Measurements from ENCODE around the gene MYLK. TPM values are rescaled to one million over a fixed set of nuclear protein-coding genes. Genes with fewer than 3 reads are reported as not detected.

Gene MYLK
- total and polyA plus RNA-seq, 8 donors: 35.1 to 916 (median 340) TPM

DNA sequence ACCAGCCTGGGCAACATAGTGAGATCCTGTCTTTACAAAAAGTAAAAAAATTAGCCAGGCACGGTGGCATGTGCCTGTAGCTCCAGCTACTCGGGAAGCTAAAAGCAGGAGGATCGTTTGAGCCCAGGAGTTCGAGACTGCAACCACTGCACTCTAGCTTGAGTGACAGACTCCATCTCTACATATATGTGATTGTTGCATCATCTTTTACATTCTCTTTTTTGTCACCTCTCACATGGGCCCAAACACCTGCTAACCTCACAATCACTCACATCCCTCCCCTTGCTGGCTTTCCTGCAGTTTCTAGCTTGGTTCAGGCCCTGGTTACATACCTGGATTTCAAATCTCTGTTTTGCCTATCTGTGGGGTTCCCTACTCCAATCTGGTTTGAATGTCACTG is 19.4 kb downstream of the MYLK start:
- Histone ChIP-seq H3K27me3 (no peaks in the 10 kb centered on the region), H3K4me1 (no peaks in the 10 kb centered on the region), H3K4me3 (no peak overlapping the region), H3K9me3 (peaks cover 0 to 5% (median 0%) of the 10 kb centered on the region in 4 donors), H3K27ac (no peak overlapping the region), H3K36me3 (no peaks in the 10 kb centered on the region)
- intact Hi-C loops (cut with DNase I; ENCODE audit: low total_unique reads): no loop called here
- DNase-seq: no peak
- TF ChIP-seq, protein P1, sequence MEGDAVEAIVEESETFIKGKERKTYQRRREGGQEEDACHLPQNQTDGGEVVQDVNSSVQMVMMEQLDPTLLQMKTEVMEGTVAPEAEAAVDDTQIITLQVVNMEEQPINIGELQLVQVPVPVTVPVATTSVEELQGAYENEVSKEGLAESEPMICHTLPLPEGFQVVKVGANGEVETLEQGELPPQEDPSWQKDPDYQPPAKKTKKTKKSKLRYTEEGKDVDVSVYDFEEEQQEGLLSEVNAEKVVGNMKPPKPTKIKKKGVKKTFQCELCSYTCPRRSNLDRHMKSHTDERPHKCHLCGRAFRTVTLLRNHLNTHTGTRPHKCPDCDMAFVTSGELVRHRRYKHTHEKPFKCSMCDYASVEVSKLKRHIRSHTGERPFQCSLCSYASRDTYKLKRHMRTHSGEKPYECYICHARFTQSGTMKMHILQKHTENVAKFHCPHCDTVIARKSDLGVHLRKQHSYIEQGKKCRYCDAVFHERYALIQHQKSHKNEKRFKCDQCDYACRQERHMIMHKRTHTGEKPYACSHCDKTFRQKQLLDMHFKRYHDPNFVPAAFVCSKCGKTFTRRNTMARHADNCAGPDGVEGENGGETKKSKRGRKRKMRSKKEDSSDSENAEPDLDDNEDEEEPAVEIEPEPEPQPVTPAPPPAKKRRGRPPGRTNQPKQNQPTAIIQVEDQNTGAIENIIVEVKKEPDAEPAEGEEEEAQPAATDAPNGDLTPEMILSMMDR (IDR thresholded peaks at IDR 0.05): no peak
- WGBS, 5 donors: 89 to 96% (median 93%) methylated on average over 4 of the region's 4 CpGs

DNA sequence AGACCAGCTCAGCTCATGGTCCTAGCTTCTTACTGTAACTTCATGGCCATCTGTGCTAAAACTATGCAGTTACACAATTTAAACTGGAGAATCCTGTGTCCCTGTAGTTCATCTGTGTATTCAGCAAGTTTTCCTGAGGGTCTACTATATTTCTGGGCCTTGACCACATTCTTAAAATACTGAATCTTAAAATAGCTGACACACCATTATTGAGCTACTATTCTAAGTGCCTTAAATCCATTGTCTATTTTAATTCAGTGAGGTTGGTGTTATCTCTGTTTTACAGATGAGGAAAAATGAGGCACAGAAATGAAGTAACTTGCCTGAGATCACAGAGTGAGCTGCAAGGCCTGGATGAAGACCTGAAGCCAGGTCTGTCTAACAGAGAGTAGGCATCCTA is 22.0 kb downstream of the MYLK start:
- DNase-seq: no peak
- no peaks in the 10 kb centered on the region for H3K4me1 ChIP-seq
- no peak overlapping the region for H3K27ac ChIP-seq
- no peaks in the 10 kb centered on the region for H3K36me3 ChIP-seq
- TF ChIP-seq, protein P1 (IDR thresholded peaks at IDR 0.05): no peak
- no peak for TF ChIP-seq EP300 (IDR thresholded peaks at IDR 0.05)
- TF ChIP-seq POLR2AphosphoS5 (IDR thresholded peaks at IDR 0.05): no peak
- no peak for TF ChIP-seq POLR2A (IDR thresholded peaks at IDR 0.05)
- no peak overlapping the region for H3K4me3 ChIP-seq
- no peaks in the 10 kb centered on the region for H3K27me3 ChIP-seq
- H3K9me3 ChIP-seq: peaks cover 0 to 5% (median 0%) of the 10 kb centered on the region in 4 donors
- intact Hi-C loops (cut with DNase I; ENCODE audit: low total_unique reads): no loop called here

DNA sequence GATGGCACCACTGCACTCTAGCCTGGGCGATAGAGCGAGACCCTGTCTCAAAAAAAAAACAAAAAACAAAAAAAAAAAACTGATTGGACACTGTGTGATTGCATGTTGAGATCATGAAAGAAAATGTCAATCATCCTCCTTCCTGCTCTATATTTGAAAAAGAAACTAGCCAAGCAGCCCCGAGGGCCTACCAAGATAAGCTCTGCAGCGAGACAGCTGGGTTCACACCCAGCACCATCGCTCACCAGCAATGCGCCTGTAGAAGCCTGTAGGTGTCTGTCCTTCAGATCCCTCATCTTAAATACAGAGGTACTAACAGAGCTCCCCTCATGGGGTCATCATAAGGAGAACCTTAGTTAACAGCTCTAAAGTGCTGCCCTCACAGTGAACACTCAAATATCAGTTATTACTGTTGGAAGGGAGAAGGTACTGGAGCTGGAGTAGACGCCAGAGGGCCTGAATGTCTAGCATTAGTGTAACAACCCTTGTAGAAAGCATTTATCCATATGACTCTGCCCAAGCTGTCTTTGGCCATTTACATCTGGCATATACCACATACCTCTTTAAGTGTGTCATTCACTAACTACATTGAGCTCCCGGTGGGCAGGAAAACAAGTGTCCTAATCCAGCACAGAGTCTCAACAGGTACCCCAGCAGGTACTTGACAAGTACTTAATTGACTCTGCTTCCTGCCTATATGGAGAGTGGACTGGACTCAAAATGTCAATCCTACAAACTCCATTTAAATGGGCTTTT is 22.9 kb downstream of the MYLK start:
- no peaks in the 10 kb centered on the region for H3K27me3 ChIP-seq
- intact Hi-C loops (cut with DNase I; ENCODE audit: low total_unique reads): no loop called here
- 77 to 88% (median 80%) methylated on average over 8 of the region's 8 CpGs for whole genome bisulfite sequencing, 5 donors

DNA sequence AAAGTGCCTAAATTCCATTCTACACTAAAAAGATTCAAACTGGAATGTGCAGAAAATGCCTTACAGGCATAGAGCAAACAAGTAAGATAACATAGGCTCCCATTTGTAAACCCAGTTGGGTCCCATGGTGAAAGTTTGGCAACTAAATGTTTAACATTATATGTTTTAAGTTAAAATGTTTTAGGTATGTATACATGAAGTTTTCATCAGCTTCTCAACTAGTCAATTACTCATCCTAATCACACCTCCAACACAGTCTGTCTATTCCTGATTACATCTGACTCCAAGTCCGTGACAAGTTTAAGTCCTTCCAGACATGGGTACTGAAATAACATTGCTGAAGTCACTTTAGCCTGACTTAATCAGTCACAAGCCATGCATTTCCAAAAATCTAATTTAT is 25.0 kb downstream of the MYLK start:
- no peak for DNase-seq
- H3K9me3 ChIP-seq: no peaks in the 10 kb centered on the region
- intact Hi-C loops (cut with DNase I; ENCODE audit: low total_unique reads): no loop called here
- no peak for TF ChIP-seq POLR2AphosphoS5 (IDR thresholded peaks at IDR 0.05)
- no peak for TF ChIP-seq POLR2A (IDR thresholded peaks at IDR 0.05)
- no peak for TF ChIP-seq EP300 (IDR thresholded peaks at IDR 0.05)
- no peak overlapping the region for H3K27ac ChIP-seq
- H3K36me3 ChIP-seq: no peaks in the 10 kb centered on the region
- H3K4me1 ChIP-seq: no peaks in the 10 kb centered on the region
- no peaks in the 10 kb centered on the region for H3K27me3 ChIP-seq
- 81 to 96% (median 86%) methylated on average over 1 of the region's 1 CpG for WGBS, 5 donors
- H3K4me3 ChIP-seq: no peak overlapping the region

More for the DNA sequence above, 22.9 kb downstream of the MYLK start:
- H3K27ac ChIP-seq: no peak overlapping the region
- no peaks in the 10 kb centered on the region for H3K36me3 ChIP-seq
- DNase-seq: no peak
- no peak overlapping the region for H3K4me3 ChIP-seq
- H3K4me1 ChIP-seq: no peaks in the 10 kb centered on the region
- peaks cover 0 to 5% (median 0%) of the 10 kb centered on the region in 4 donors for H3K9me3 ChIP-seq
- TF ChIP-seq, protein P1 (IDR thresholded peaks at IDR 0.05): no peak
- TF ChIP-seq POLR2A (IDR thresholded peaks at IDR 0.05) (no peak), EP300 (IDR thresholded peaks at IDR 0.05) (no peak), POLR2AphosphoS5 (IDR thresholded peaks at IDR 0.05) (no peak)

DNA sequence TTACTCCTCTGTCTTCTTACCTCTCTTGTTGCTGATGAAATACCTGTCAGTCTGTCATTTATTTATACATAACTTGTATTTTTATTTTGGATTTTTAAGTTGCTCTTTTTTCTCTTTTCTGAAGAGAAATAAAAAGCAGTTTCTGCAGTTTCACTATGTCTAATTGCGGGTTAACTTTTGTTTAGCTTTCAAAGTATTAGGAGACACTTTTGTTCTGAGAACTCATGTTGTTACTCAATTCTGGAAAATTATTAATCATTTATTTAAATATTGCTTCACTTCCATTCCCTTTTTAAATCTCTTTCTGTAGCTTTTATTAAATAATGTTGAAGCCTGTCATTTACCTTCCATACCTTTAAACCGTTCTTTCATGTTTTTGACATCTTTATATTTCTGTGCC is 29.2 kb downstream of the MYLK start:
- H3K27me3 ChIP-seq: no peaks in the 10 kb centered on the region
- peaks cover 0 to 2% (median under 1%) of the 10 kb centered on the region in 4 donors for H3K9me3 ChIP-seq
- intact Hi-C loops (cut with DNase I; ENCODE audit: low total_unique reads): no loop called here
- H3K36me3 ChIP-seq: no peaks in the 10 kb centered on the region
- no peak overlapping the region for H3K27ac ChIP-seq
- H3K4me3 ChIP-seq: no peak overlapping the region
- no peaks in the 10 kb centered on the region for H3K4me1 ChIP-seq
- DNase-seq: no peak
- 86 to 93% (median 90%) methylated on average over 2 of the region's 2 CpGs for WGBS, 5 donors
- TF ChIP-seq, protein P1 (IDR thresholded peaks at IDR 0.05): no peak
- TF ChIP-seq POLR2A (IDR thresholded peaks at IDR 0.05) (no peak), POLR2AphosphoS5 (IDR thresholded peaks at IDR 0.05) (no peak), EP300 (IDR thresholded peaks at IDR 0.05) (no peak)

Data from stomach (tissue), 9 donors.